Hippocampal formation (tissue), 2 donors: Measurements from ENCODE around the gene STK4.
"Not testable (repeated sequence)": the region's sequence is repeated elsewhere in the genome, so short reads cannot be mapped to it uniquely, and the experiment has no call there.

Source experiments
- DNase-seq, 2 donors: peaks; one replicate each; lab custom pipeline; 2025; lab: John Stamatoyannopoulos, UW

STK4 gene

GRCh38 chr20:45053430-45054351 lies 87.4 kb downstream of the STK4 start:
- DNase-seq, result no peak

DNA sequence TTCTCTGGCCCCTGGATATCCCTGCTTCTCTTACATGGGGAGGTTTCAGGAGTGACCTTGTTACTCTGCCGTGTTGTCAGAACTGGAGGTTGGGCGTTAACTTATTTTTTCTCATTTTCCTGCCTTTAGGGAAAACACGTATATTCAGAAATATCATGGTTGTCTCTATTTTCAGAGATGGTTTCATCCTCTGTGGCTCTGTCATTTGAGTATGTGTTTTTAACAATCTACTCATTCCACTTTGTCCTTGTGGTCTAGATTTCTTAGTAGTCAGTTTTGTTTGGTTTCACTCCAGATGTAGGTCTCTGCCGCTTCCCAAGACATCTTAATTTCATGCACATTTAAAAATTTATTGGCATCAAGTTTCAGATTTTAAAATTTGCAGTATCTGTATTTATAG lies 88.7 kb downstream of the STK4 start:
- no peak for DNase-seq

DNA sequence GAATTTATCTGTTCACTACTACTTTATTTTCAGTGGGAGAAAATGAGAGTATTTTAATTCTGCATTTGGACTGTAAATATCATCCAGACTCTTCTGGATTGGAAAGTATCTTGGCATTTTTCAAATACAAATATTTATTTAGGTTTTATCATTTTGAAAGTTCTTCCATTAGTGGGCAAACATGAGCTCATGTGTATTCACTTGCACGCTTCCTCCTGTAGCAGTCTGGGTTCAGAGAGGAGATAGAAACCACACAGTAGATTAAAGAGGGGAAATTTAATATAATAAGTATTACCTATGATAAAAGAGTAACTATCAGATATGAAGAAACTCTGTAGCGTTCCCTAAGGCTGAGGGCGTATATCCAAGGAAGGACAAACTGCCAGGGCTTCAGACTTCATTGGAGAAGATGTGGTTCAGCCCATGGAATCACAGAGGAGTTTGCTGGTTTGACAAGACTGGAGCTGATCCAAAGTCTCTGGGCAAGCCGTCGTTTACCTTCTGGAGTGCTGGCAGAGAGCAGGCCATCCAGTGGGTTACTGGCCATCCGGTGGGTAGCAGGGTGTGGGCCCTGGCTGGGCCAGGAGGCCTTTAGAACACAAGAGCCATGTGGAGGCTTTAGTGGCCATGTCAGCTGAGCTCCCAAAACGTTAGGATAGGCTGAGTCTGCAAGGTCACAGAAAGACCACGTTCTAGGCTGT lies 90.3 kb downstream of the STK4 start:
- DNase-seq, result no peak

DNA sequence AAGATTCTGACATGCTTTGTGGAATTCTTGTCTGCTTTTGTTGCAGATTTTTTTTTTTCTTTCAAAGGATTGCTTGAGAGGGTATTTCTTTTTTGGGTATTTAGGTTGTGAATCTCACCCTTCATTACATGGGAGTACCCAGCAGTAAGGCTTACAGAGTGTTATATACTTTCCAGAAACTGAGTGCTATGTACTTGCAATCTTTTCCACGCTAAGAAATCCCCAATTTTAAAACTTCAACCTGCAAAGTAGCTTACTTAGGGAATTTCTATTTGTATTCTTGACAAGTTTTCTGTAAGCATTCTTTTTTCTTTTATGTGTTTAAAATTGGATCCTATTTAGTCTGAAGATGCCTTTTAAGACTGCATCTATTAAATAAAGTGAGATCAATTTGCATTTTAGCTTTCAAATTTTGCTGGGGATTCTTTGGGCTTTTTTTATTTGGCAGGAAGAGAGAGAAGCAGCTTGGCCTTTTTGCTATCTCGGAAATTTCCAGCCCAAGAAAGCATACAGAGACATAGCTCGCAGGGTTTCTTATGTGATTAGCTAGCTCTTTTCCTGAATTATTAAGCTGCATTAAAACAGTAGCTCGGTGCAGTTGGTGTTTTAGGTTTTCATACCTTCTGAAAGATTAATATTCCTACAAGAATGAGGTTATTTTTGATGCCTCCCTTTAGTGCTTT lies 92.0 kb downstream of the STK4 start:
- no peak for DNase-seq

DNA sequence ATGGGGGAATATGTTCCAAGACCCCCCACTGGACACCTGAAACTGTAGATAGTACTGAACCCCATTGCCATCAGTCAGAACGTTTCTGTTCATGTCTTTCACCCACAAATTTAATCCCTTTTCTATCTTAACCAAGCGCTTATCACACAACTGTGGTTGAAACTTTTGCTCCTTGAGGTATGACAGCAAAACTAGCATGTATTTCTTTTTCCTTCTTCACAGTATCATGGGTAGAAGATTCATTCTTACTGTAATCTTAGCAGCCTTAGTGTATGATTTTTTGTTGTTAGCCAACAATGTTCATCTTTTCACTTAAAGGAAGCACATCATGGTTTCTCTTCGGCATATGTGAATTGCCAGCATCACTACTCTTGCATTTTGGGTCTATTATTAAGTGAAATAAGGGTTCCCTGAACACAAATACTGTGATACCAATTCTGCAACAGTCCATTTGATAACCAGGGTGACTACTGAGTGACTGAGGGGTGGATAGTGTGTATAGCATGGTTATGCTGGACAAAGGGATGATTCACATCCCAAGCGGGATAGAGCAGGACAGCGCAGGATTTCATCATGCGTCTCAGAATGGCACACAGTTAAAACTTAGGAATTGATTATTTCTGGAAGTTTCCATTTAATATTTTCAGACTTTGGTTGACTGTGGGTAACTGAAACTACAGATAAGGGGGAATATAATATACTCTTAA lies 92.9 kb downstream of the STK4 start:
- DNase-seq, result peak; percentile 15 to 69

GRCh38 chr20:45060294-45060693 lies 94.0 kb downstream of the STK4 start:
- no peak for DNase-seq

DNA sequence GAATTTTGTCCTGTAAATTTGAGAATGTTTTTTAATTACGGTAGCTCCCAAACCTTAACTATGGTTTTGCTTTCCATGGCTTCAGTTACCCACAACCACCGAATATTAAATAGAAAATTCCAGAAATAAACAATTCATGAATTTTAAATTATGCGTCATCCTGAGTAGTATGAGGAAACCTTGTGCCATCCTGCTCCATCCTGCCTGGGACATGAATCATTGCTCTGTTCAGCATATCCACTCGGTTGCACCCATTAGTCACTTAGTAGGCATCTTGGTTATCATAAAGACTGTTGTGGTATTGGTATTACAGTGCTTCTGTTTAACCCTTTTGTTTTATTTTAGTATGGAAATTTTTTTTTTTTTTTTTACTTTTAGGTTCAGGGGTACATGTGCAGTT lies 94.9 kb downstream of the STK4 start:
- no peak for DNase-seq

DNA sequence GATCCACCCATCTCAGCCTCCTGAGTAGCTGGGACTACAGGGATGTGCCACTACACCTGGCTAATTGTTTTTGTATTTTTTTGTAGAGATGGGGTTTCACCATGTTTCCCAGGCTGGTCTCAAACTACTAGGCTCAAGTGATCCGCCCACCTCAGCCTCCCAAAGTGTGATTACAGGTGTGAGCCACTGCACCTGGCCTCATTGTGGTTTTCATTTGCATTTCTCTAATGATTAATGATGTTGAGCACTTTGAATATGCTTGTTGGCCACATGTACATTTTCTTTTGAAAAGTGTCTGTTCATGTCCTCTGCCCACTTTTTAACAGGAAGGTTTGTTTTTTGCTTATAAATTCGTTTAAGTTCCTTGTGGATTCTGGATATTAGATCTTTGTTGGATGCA lies 96.8 kb downstream of the STK4 start:
- not testable (repeated sequence) for DNase-seq

- no peak for DNase-seq
These were observed 98.5 kb downstream of the STK4 start for GRCh38 chr20:45064812-45065211.

DNA sequence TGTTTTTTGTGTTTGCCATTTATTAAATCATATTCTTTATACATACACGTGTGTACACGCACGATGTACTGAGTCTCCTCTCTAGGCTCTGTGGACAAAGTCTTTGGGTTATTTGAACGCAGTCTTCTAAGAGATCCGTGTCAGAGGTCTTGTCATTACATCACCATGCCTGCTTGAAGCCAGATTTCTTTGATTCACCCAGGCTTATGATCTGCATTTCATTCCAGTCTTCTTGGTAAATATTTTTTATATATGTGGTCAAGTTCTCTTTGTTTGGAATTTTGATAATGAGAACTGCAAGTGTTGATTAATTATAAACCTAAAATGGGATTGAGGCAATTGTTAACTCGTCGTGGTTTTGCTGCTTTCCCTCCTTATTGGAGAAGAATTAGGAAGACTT lies 100.1 kb downstream of the STK4 start:
- DNase-seq, result no peak

DNA sequence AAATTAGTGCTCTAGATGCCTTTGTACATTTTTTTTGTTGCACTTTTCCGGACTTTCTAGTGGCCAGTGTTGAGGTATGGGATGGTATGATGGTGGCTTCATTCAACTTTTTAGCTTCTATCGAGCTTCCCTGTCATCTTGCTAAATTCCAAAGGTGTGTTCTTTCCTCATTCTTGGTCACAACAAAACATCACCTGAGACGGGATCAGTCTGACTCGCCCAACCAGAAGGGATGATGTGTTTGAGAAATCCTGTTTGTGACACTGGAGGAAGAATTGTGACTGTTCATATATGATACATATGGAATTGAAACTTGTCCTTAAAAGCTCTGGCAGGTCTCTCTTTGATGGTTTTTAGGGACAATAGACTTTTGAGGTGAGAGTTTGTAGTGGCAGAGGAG lies 100.8 kb downstream of the STK4 start:
- no peak for DNase-seq

DNA sequence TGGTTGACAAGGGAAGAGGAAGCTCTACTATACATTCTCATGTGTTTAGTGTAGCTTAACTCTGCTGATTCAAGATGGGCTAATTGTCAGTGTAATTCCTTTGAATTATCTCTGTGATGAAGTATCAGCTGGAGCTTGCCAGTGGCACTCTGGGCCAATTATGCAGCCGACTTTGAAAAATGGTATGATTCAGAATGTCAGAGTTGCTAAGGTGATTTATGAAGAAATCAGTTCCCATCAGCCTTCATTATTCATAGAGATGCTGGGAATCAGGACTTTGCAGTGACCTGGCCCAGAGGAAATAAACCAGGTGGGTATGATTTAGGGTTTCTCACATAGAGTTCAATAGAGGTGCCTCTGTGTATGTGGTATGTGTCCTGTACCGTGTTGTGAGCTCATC lies 101.2 kb downstream of the STK4 start:
- DNase-seq, result no peak

GRCh38 chr20:45069261-45069660 lies 102.9 kb downstream of the STK4 start:
- no peak for DNase-seq

DNA sequence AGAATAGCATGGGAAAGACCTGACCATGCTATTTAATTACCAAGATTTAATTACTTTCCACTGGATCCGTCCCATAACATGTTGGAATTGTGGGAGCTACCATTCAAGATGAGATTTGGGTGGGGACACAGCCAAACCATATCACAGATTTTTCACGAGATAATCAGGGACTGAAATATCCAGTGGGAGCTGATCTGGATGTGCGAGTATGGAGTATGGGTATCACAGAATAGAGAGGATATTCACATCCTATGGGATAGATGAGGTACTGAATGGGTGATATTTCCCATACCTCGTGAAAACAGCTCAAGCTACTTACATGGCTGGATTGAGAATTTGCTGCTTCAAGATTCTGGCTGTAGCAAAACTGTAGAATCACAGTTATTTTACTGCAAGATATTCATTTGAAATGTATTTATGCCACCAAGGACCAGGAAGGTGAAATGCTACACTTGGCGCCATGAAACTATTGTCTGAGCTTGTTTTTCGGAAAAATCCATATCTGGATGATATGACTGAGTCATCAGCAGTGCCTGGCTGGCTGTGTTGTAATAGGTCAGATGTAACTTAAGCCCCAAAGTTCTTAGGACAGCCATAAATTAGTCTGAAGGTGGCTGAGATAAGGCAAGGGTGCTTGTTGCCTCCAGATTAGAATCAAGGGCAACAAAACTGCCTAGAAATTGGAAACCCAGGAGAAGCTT lies 104.8 kb downstream of the STK4 start:
- DNase-seq, result no peak

DNA sequence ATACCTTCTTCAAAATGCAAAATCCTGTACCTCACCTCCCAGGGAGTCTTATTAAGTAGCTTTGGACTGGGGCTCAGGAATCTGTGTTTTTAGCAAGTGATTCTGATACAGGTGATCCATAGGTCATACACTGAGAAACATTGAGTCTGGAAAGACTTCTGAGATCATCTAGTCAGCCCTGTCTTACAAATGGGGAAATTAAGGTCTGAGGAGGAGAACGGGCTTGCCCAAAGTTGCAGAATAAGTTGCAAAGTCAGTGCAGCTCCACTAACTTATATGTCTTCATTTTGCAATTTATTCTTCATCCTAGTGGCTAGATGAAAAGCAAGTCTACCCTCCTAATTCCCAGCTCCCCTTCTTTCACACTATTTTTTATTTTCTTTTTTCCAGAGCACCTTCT lies 105.8 kb downstream of the STK4 start:
- no peak for DNase-seq

DNA sequence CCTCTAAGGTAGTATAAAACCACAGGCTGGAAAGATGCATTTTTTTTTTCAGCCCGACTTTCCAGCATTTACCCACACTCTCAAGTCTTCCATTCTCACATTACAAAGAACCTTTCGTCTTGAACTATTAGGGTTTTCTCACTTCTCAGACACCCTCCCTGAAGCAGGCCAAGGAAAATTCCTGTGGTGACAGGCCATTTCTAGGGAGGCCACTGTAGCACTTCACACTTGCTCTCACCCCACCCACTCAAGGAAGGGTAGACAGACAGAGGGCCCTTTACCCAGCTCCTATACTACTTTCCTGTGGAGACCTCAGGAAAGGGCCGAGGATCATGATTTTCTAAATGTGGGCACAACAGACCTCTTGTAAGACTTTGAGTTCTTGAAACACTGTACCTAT lies 106.9 kb downstream of the STK4 start:
- DNase-seq, result no peak

DNA sequence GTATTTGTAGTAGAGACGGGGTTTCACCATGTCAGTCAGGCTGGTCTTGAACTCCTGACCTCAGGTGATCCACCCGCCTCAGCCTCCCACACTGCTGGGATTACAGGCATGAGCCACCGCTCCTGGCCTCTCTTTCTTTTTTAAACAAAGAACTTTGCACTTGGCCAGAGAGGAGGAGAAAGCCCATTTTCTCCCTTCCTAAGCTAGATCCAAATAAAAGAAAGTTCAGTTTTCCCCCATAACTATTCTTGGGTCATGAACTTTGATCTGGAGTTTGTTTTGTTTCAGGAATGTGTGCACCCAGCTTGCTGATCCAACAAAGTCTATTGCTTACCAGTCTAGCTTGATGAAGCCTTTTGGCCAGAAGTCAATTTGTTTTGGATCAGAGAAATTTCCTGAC lies 111.2 kb downstream of the STK4 start:
- no peak for DNase-seq

DNA sequence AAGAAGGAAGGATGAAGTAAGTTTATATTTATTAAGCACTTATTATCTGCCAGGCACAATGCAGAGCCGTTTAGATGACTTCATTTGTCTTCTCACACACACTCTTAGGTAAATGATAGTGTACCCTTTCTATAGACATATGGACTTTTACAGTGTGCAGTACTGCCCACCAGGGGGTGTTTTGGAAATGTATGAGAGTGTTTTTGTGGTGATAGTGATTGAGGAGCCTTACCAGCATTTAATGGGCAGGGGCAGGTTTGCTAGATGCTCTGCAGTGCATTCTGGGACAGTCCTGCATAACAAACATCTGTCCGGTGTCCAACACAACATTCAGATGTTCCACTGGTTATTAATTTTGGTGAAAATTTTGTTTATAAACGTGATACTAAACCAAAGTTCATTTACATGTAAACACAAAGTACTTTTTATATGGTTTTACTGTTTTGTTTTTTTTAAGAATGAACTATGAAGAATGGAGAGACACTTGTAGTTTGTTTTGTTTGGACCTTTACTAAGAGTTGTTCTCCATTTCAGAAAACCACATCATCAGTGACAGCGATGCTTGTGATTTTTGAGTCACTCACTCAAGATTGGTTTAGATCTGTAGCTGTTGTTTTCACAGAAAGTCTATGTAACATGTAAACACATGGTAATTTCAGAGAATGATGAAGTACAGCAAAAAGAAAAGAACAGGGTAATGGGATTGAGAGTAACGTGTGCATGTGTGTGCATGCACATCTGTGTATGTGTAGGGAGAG lies 114.7 kb downstream of the STK4 start:
- DNase-seq, result no peak

DNA sequence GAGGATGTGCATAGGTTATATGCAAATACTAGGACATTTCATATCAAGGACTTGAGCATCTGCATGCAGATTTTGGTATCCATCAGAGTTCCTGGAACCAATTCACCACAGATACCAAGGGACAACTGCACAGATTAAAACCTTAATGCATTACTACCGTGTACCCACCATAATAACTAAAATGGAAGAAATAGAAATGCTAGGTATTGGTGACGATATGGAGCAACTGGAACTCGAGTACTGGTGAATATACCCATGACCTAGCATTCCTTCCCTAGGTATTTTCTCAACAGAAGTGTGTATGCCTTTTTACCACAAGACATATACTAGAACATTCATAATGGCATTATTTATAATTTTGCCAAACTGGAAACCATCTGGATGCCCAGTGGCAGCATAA lies 116.2 kb downstream of the STK4 start:
- no peak for DNase-seq

DNA sequence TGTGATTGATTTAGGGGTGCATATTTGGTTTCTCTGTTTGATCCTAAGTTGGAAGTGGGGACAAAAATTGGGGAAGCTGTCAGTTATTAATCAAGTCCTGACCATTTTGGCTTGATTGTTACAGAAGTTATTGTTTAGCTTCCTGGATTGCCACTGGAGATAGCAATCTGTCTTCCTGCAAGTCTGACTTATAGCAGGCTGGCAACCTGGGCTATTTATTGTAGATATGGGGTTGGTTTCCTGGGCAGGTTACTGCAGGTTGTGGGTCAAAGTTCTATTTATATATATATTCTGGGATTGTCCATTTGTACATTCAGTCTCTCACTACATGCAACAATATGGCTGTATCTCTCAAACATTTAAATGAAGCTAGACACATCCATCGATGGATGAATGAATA lies 116.8 kb downstream of the STK4 start:
- no peak for DNase-seq

GRCh38 chr20:45085289-45085688 lies 119.0 kb downstream of the STK4 start:
- DNase-seq, result no peak
